ENCODE data around the gene PPA2.
"Not testable (repeated sequence)": the region's sequence is repeated elsewhere in the genome, so short reads cannot be mapped to it uniquely, and the experiment has no call there.

Gene PPA2

DNA sequence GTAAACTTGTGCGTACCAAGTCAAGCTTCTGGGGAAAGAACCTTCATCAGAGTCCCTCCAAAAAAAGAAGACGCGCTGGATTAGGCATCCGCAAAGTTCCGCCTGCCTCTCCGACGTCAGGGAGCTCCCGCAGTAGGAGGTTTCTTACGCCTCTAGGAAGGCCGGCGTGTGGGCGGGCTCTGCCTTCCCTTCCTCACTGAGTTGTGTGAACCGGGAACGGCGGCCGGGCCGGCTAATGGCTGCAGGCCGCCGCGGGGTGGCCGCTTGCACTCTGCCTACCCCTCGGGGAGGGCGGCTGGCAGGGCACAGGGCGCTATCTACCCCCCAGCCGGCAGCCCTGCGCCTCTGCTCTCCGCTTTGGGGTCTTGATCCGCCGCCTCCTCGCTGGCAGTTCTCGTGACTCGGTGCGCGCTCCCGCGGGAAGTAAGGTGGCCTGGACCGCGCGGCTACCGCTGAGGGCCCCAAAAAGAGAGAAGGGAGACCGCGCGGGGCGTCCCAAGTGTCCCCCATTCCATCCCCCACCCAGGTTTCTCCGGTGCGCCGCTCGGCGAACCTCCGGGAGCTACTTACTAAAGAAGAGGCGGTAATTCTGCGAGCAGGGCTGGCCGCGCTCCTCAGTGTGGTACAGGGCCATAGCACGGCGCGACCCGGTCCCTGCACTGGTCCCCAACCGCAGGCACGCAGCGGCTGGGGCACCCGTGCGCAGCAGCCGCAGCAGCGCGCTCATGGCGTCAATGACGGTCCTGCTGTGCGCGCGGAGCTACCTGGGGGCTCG lies at the start of gene PPA2:
PPA2 (minus strand) TSS at position 739 of the 775 bp plus-strand sequence; CDS start at position 727, 12 bp downstream.
- DNase-seq (ENCODE audit: low read depth, low spot score), result peak; percentile 87

DNA sequence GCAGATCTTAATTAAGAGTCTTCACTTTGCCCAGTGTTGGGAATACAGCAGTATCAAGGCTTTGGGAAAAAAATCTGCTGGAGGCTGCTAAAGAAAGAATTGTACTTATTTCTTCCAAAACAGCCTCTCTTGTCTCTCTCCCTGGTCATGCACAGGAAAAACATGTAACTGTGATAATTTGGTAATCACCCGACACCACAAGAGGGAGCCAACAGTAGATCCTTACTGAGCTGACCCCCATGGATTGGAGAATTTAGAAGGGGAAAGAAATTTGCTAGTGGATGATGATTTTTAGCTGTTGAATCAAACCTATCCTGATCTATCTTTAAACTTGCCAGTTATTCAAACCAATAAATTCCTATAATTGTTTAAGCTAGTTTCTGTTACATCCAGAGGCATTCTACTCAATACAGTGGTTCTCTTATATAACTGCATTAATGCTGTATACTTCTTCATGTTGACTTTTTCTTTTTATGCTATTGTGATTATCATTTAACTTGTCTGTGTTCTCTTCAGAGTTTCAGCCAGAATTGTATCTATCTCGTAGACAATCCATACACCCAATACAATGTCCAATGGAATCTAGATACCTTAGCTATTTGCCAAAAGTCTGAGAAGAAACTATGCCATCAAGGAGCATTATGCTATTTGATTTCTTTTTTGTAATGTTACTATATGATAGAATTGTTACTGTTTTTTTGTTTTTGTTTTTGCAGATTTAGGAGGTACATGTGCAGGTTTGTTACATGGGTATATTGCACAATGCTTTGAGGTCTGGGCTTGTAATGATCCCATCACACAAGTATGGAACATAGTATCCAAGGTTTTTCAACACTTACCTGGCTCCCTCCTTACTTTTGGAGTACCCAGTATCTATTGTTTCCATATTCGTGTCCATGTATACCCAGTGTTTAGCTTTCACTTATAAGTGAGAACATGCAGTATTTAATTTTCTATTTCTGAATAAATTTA lies 47.2 kb upstream of the PPA2 start:
- peak; percentile 53 for DNase-seq (ENCODE audit: low read depth, low spot score)

- DNase-seq (ENCODE audit: low read depth, low spot score), result no peak
Observed at GRCh38 chr4:105510245-105510644, 36.4 kb upstream of the PPA2 start.

GRCh38 chr4:105509714-105510113 lies 35.9 kb upstream of the PPA2 start:
- no peak for DNase-seq (ENCODE audit: low read depth, low spot score)

GRCh38 chr4:105509291-105509690 lies 35.4 kb upstream of the PPA2 start:
- no peak for DNase-seq (ENCODE audit: low read depth, low spot score)

DNA sequence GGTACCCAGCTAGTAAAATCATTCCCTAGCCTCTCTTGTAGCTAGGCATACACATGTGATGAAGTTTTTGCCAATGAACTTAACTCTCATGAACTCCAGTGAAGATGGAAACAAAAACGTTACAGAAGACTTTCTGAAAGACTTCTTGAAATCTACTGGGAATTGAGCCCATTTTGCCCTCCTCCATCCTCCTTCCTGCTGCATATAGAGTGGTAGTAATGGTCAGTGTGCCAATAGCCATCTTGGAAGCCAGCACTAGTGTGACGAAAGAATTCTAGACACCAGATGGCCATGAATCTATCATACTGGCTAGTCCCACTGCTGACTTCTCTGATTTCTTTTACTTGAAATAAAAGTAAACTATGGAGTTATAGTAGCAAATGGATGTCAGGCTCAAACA lies 30.9 kb upstream of the PPA2 start:
- no peak for DNase-seq (ENCODE audit: low read depth, low spot score)

DNA sequence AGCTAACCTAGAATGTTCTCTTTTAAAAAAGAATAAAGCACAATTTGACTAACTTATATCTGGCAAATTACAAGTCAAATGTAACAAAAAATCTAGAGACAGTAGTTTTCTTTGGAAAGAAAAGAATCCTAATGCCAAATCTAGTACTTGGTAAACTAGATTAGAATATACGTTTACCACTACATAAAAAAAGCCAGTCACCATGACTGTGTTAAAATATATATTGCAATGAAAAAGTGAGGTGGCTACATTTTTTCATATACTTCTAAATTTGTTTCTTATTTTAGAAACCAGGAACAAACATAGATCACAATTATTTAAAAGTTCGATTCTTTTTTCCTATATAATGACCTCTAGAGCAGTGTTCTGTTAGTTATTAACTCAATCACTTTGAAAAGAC lies 29.6 kb upstream of the PPA2 start:
- no peak for DNase-seq (ENCODE audit: low read depth, low spot score)

- no peak for DNase-seq (ENCODE audit: low read depth, low spot score)
Observed at GRCh38 chr4:105496899-105497298, 23.0 kb upstream of the PPA2 start.

GRCh38 chr4:105495667-105496066 lies 21.8 kb upstream of the PPA2 start:
- DNase-seq (ENCODE audit: low read depth, low spot score), result no peak

GRCh38 chr4:105490523-105490922 lies 16.7 kb upstream of the PPA2 start:
- no peak for DNase-seq (ENCODE audit: low read depth, low spot score)

DNA sequence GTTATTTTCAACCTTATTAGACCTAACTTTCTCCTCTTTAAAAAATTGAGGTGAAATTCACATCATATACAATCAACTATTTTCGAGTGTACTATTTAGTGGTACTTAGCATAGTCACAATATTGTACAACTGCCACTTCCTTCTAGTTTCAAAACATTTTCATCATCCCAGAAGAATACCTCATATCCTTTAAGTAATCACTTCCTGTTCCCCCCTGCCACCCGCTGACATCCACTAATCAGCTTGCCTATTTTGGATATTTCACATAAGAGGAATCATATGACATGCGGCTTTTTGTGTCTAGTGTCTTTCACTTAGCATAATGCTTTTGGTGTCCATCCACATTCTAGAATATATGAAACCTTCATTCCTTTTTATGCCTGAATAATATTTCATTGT lies 10.0 kb upstream of the PPA2 start:
- no peak for DNase-seq (ENCODE audit: low read depth, low spot score)

DNA sequence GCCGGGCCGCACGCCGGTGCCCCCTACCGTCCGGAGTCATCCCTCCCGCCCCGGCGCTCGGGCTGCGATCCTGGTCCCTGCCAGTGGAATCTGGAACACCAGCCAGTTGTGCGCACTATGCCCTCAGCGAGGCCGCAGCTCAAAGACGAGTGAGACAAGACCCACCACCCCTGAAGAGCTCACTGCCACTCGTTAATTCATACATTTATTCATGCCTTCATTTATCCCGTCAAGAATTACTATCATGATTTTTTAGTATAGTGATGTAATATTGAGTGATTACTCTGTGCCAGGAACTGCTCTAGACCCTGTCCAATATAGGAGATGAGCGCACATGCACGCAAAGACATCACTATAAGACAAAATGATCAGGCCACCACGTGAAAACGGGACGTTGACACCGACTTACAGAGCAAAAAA lies 247 bp upstream of the PPA2 start:
- peak; percentile 95 for DNase-seq (ENCODE audit: low read depth, low spot score)

GRCh38 chr4:105472871-105473323 lies 965 bp downstream of the PPA2 start:
- DNase-seq (ENCODE audit: low read depth, low spot score), result no peak

- peak; percentile 82 for DNase-seq (ENCODE audit: low read depth, low spot score)
Observed at GRCh38 chr4:105471566-105472176, 2.2 kb downstream of the PPA2 start.

GRCh38 chr4:105470766-105471165 lies 3.1 kb downstream of the PPA2 start:
- no peak for DNase-seq (ENCODE audit: low read depth, low spot score)

GRCh38 chr4:105469736-105470135 lies 4.1 kb downstream of the PPA2 start:
- no peak for DNase-seq (ENCODE audit: low read depth, low spot score)

DNA sequence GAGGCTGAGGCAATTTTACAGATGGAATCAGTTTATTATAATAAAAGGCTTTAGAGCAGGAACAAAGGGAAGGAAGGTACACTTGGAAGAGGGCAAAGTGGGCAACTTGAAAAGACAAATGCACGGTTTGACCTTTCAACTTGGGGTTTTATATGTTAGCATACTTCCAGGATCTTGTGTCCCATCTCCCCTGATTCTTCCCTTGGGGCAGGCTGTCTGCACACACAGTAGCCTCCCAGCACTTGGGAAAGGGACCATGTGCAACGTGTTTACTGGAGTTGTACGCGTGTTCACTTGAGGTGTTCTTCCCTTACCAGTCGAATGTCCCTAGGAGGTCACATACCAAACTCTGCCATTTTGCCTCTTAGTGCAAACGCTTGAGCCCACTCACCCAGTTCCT lies 7.3 kb downstream of the PPA2 start:
- DNase-seq (ENCODE audit: low read depth, low spot score), result no peak

- DNase-seq (ENCODE audit: low read depth, low spot score), result not testable (repeated sequence)
Observed at GRCh38 chr4:105464563-105464962, 9.3 kb downstream of the PPA2 start.

DNA sequence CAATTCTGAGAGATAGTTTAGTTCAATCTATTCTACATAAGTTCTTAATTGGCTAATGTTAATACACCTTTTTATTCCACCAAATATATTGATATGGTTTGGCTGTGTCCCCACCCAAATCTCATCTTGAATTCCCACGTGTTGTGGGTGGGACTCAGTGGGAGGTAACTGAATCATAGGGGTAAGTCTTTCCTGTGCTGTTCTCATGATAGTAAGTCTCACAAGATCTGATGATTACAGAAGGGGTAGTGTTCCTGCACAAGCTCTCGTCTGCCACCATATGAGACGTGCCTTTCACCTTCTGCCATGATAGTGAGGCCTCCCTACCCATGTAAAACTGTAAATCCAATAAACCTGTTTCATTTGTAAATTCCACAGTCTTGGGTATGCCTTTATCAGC lies 11.3 kb downstream of the PPA2 start:
- DNase-seq (ENCODE audit: low read depth, low spot score), result no peak

GRCh38 chr4:105461621-105462382 lies 12.1 kb downstream of the PPA2 start:
- no peak for DNase-seq (ENCODE audit: low read depth, low spot score)

- DNase-seq (ENCODE audit: low read depth, low spot score), result peak; percentile 45
Observed at GRCh38 chr4:105461221-105461620, 12.6 kb downstream of the PPA2 start.
